ENCODE measurements around the gene TMEM51.

DNA sequence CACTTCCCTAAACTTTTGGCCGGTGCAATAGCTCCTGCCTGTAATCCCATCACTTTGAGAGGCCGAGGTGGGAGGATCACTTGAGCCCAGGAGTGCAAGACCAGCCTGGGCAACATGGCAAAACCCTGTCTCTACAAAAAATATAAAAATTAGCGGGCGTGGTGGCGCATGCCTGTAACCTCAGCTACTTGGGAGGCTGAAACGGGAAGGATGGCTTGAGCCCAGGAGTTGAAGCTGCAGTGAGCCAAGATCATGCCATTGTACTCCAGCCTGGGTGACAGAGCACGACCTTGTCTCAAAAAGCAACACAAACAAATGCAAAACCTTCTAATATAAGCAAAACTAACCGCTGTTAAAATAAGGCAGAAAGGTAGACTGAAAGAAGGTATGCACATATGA lies 25.9 kb downstream of the TMEM51 start:
- TF ChIP-seq, protein P1, sequence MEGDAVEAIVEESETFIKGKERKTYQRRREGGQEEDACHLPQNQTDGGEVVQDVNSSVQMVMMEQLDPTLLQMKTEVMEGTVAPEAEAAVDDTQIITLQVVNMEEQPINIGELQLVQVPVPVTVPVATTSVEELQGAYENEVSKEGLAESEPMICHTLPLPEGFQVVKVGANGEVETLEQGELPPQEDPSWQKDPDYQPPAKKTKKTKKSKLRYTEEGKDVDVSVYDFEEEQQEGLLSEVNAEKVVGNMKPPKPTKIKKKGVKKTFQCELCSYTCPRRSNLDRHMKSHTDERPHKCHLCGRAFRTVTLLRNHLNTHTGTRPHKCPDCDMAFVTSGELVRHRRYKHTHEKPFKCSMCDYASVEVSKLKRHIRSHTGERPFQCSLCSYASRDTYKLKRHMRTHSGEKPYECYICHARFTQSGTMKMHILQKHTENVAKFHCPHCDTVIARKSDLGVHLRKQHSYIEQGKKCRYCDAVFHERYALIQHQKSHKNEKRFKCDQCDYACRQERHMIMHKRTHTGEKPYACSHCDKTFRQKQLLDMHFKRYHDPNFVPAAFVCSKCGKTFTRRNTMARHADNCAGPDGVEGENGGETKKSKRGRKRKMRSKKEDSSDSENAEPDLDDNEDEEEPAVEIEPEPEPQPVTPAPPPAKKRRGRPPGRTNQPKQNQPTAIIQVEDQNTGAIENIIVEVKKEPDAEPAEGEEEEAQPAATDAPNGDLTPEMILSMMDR (conservative IDR thresholded peaks at IDR 0.05; ENCODE audit: low read depth, low read length), result no peak
- no peak for TF ChIP-seq EZH2 (IDR thresholded peaks at IDR 0.05; ENCODE audit: borderline replicate concordance, low read depth, low read length, poor library complexity, severe bottlenecking)
